ENCODE measurements around the gene DCC. TPM values are rescaled to one million over a fixed set of nuclear protein-coding genes. Genes with fewer than 3 reads are reported as not detected.

The DCC gene
- total RNA-seq, 1 experiment from 2014 or later: not detected

- H3K9me3 Mint-ChIP-seq (ENCODE audit: unreplicated experiment): peaks cover 26% of the 10 kb centered on the region
- TF ChIP-seq, protein P1, sequence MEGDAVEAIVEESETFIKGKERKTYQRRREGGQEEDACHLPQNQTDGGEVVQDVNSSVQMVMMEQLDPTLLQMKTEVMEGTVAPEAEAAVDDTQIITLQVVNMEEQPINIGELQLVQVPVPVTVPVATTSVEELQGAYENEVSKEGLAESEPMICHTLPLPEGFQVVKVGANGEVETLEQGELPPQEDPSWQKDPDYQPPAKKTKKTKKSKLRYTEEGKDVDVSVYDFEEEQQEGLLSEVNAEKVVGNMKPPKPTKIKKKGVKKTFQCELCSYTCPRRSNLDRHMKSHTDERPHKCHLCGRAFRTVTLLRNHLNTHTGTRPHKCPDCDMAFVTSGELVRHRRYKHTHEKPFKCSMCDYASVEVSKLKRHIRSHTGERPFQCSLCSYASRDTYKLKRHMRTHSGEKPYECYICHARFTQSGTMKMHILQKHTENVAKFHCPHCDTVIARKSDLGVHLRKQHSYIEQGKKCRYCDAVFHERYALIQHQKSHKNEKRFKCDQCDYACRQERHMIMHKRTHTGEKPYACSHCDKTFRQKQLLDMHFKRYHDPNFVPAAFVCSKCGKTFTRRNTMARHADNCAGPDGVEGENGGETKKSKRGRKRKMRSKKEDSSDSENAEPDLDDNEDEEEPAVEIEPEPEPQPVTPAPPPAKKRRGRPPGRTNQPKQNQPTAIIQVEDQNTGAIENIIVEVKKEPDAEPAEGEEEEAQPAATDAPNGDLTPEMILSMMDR (IDR thresholded peaks at IDR 0.05; ENCODE audit: unreplicated experiment): no peak
- no peaks in the 10 kb centered on the region for H3K27me3 Mint-ChIP-seq (ENCODE audit: insufficient read depth, unreplicated experiment)
- POLR2A ChIA-PET: no interaction called here
- no peaks in the 10 kb centered on the region for H3K36me3 Mint-ChIP-seq (ENCODE audit: insufficient read depth, unreplicated experiment)
- intact Hi-C loops (cut with micrococcal nuclease): no loop called here
- no peak for DNase-seq (ENCODE audit: unreplicated experiment)
- no TSS peak for BruUV-seq (replicated peaks)
- H3K4me1 Mint-ChIP-seq (ENCODE audit: insufficient read depth, unreplicated experiment): no peaks in the 10 kb centered on the region
- no peak overlapping the region for H3K27ac Mint-ChIP-seq (ENCODE audit: low read depth, unreplicated experiment)
- CTCF ChIA-PET: interaction anchor here (0.6 kb wide), 1 partner anchor 64 kb away, joined by 4 read pairs; no protein-coding TSS in a partner anchor
- H3K4me3 Mint-ChIP-seq (ENCODE audit: unreplicated experiment): no peak overlapping the region
Measured at GRCh38 chr18:52486052-52486451, 146.1 kb downstream of the DCC start.

DNA sequence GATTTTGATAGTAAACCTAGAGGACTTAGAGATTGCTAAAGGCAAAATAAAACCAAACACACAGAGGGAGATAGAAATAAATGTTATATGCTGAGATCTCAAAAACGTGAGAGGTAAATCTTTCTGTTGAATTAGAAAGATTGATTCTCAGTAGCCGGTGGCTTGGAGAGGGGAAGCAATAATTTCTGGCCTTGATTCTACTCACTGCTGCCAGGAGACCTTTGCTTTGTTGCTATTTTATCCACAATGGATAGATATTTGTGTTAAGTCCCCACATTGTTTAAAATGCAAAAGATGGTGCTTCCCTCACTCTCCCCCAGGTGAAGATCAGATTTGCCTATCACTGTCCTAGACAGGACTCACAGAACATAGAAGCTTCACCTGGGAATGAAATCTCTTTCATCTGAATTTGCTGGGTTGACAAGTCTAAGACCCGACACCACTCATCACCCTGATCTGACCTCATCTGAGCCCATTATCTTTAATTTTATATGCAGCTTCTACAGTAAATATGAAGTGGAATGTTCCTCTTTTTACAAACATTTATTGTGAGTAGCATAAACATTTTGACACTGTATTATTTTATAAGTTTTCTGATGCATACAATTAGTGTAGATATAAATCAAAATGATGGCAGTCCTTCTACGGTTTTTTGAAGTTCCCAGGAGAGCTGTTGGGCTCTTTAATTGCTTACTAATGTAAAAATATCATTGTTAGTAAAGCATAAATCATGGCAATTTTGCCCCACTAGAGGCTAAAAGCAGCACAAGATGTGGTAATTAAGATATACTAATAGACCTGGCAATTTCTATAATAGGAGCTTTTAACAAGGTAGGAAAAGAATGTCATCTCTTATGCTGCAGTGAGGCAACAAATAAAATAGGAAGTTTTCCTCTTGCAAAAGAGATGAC, 149.7 kb downstream of the DCC start:
- CTCF ChIA-PET: interaction anchor here (0.7 kb wide), 1 partner anchor 137 kb away, joined by 3 read pairs; no protein-coding TSS in a partner anchor
- Mint-ChIP-seq H3K4me1 (ENCODE audit: insufficient read depth, unreplicated experiment) (no peaks in the 10 kb centered on the region), H3K36me3 (ENCODE audit: insufficient read depth, unreplicated experiment) (no peaks in the 10 kb centered on the region), H3K4me3 (ENCODE audit: unreplicated experiment) (no peak overlapping the region), H3K9me3 (ENCODE audit: unreplicated experiment) (peaks cover 19% of the 10 kb centered on the region), H3K27ac (ENCODE audit: low read depth, unreplicated experiment) (no peak overlapping the region), H3K27me3 (ENCODE audit: insufficient read depth, unreplicated experiment) (no peaks in the 10 kb centered on the region)
- TF ChIP-seq, protein P1 (IDR thresholded peaks at IDR 0.05; ENCODE audit: unreplicated experiment): no peak
- intact Hi-C loops (cut with micrococcal nuclease): no loop called here
- POLR2A ChIA-PET: interaction anchor here (0.9 kb wide), 1 partner anchor 8 kb away, joined by 3 read pairs; no protein-coding TSS in a partner anchor
- DNase-seq (ENCODE audit: unreplicated experiment): no peak
- no TSS peak for BruUV-seq (replicated peaks)

DNA sequence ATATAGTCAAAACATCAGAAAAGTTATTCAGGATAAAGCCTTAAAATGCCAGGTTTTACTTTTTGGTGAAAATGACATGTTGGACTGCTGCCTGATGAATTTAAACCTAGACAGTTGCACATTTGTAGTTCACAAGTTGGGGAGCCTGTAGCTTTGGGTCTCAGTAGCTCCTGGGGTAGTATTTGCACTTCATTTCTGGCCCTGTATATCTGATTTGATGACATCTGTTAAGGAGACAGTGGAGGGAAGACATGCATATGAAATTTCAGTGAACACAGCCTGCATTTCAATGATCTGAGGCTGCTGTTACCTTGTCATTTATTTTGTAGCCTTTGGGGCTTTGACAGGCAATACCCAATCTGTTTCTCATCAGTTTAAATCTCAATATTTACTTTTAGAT, 156.4 kb downstream of the DCC start:
- ChIA-PET POLR2A (no interaction called here), CTCF (interaction anchor here (0.8 kb wide), 1 partner anchor 875 kb away, joined by 5 read pairs; no protein-coding TSS in a partner anchor)
- no peak for DNase-seq (ENCODE audit: unreplicated experiment)
- BruUV-seq (replicated peaks): no TSS peak
- TF ChIP-seq, protein P1 (IDR thresholded peaks at IDR 0.05; ENCODE audit: unreplicated experiment): no peak
- no peaks in the 10 kb centered on the region for H3K27me3 Mint-ChIP-seq (ENCODE audit: insufficient read depth, unreplicated experiment)
- H3K4me3 Mint-ChIP-seq (ENCODE audit: unreplicated experiment): no peak overlapping the region
- peaks cover 23% of the 10 kb centered on the region for H3K9me3 Mint-ChIP-seq (ENCODE audit: unreplicated experiment)
- intact Hi-C loops (cut with micrococcal nuclease): no loop called here
- H3K36me3 Mint-ChIP-seq (ENCODE audit: insufficient read depth, unreplicated experiment): no peaks in the 10 kb centered on the region
- H3K4me1 Mint-ChIP-seq (ENCODE audit: insufficient read depth, unreplicated experiment): no peaks in the 10 kb centered on the region
- no peak overlapping the region for H3K27ac Mint-ChIP-seq (ENCODE audit: low read depth, unreplicated experiment)

DNA sequence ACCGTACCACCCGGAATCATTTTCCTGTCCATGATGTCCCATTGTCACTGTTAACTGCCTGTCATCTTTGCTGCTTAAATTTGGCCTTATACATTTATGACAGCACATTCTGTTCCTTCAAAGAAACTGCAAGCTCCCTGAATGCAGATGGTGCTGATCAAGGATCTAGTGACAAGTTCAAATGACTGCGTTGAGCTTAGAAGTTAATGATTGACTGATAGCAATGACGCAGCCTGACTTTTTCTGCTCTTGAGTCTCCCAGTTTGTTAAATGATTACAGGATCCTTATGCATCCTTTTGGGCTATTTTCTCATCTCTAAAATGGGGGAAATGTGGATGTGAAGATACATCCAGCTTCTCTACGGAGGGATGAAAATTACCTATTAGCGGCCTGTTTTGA, 159.0 kb downstream of the DCC start:
- no peak overlapping the region for H3K27ac Mint-ChIP-seq (ENCODE audit: low read depth, unreplicated experiment)
- ChIA-PET CTCF (interaction anchor here (0.6 kb wide), 1 partner anchor 615 kb away, joined by 3 read pairs; no protein-coding TSS in a partner anchor), POLR2A (no interaction called here)

More for the DNA sequence above, 159.0 kb downstream of the DCC start:
- Mint-ChIP-seq H3K4me1 (ENCODE audit: insufficient read depth, unreplicated experiment) (no peaks in the 10 kb centered on the region), H3K27me3 (ENCODE audit: insufficient read depth, unreplicated experiment) (no peaks in the 10 kb centered on the region), H3K4me3 (ENCODE audit: unreplicated experiment) (no peak overlapping the region), H3K36me3 (ENCODE audit: insufficient read depth, unreplicated experiment) (no peaks in the 10 kb centered on the region), H3K9me3 (ENCODE audit: unreplicated experiment) (peaks cover 28% of the 10 kb centered on the region)
- DNase-seq (ENCODE audit: unreplicated experiment): no peak
- no TSS peak for BruUV-seq (replicated peaks)
- intact Hi-C loops (cut with micrococcal nuclease): no loop called here
- TF ChIP-seq, protein P1 (IDR thresholded peaks at IDR 0.05; ENCODE audit: unreplicated experiment): no peak

All from MCF 10A (cell line).